Left renal cortex interstitium (tissue), 4 donors: ENCODE measurements around the gene KMT2A. TPM values are rescaled to one million over a fixed set of nuclear protein-coding genes. Genes with fewer than 3 reads are reported as not detected.

Experiments used
- DNase-seq, 4 donors: peaks; one replicate each; pipeline ENCODE4 v3.0.0-alpha.2; 2013; ENCODE audit warnings: low read depth in 4 of 4, low spot score in 2 of 4, missing footprints in 1 of 4
- polyA plus RNA-seq, 4 donors: library from polyadenylated mRNA; unstranded; fragments of 120-200 nt; gene quantifications; one replicate each; pipeline ENCODE4 v1.2.1, GENCODE V29; 2013; ENCODE audit not compliant: insufficient read length in 4 of 4

KMT2A gene
- polyA plus RNA-seq, 4 donors, result 31.8 to 54.5 (median 44.2) TPM

GRCh38 chr11:118574636-118575035 is 138.3 kb downstream of the KMT2A start:
- no peak for DNase-seq

Other genes starting within 250 kb of the KMT2A start
- 1 to 10 TPM; 2.2 to 3.2 (median 2.7) TPM for gene JAML, start 211.5 kb upstream of the KMT2A start, polyA plus RNA-seq
- gene MPZL3, start 184.1 kb upstream of the KMT2A start, polyA plus RNA-seq, result 1 to 10 TPM; 4.2 to 6.9 (median 5.2) TPM
- 10 to 100 TPM; 18.4 to 28.5 (median 21.8) TPM for gene MPZL2, start 172.2 kb upstream of the KMT2A start, polyA plus RNA-seq
- under 1 TPM; 0.28 to 0.51 (median 0.38) TPM for gene CD3E, start 131.8 kb upstream of the KMT2A start, polyA plus RNA-seq
- under 1 TPM in 2 of 4 donors, not detected in 2; 0.22 to 0.38 TPM for gene CD3D, start 93.8 kb upstream of the KMT2A start, polyA plus RNA-seq
- gene CD3G, start 92.1 kb upstream of the KMT2A start, polyA plus RNA-seq, result under 1 TPM; 0.18 to 0.24 (median 0.21) TPM
- gene UBE4A, start 76.9 kb upstream of the KMT2A start, polyA plus RNA-seq, result 10 to 100 TPM; 30.2 to 50.1 (median 39.8) TPM
- gene ATP5MG, start 34.9 kb upstream of the KMT2A start, polyA plus RNA-seq, result 100 to 1,000 TPM; 381 to 539 (median 454) TPM
- gene TTC36, start 91.0 kb downstream of the KMT2A start, polyA plus RNA-seq, result 1 to 10 TPM; 1.2 to 3.2 (median 1.8) TPM
- 10 to 100 TPM; 24.5 to 34.1 (median 30.4) TPM for gene TMEM25, start 94.7 kb downstream of the KMT2A start, polyA plus RNA-seq
- 10 to 100 TPM; 41.7 to 48.0 (median 45.8) TPM for gene IFT46, start 129.4 kb downstream of the KMT2A start, polyA plus RNA-seq
- 100 to 1,000 TPM; 154 to 193 (median 169) TPM for gene ARCN1, start 135.9 kb downstream of the KMT2A start, polyA plus RNA-seq
- 100 to 1,000 TPM; 103 to 191 (median 146) TPM for gene PHLDB1, start 171.1 kb downstream of the KMT2A start, polyA plus RNA-seq
- 1 to 10 TPM in 3 of 4 donors, under 1 TPM in 1; 0.78 to 2.3 (median 1.8) TPM for gene TREH, start 243.2 kb downstream of the KMT2A start, polyA plus RNA-seq